Esophagus muscularis mucosa (tissue), 4 donors: ENCODE results near the gene APBA3. TPM values are rescaled to one million over a fixed set of nuclear protein-coding genes. Genes with fewer than 3 reads are reported as not detected.

ENCODE experiments used
- DNase-seq: peaks from one replicate; pipeline ENCODE4 v3.0.0-alpha.2; 2017; ENCODE audit errors: extremely low spot score
- H3K27ac ChIP-seq, 4 donors: fragments of 200-600 bp; sonication (generic); replicated peaks in 1 of 4; 1 replicate in 3 of 4; 2 replicates in 1 of 4; pipeline ENCODE4 v1.5.1; 2016 to 2019; ENCODE audit warnings: mild to moderate bottlenecking in 1 of 4
- H3K27me3 ChIP-seq, 4 donors: fragments of 200-600 bp; sonication (generic); one replicate each; pipeline versions ENCODE4 v1.5.1 to v1.6.0; 2016 to 2019
- H3K36me3 ChIP-seq, 4 donors: fragments of 200-600 bp; sonication (generic); one replicate each; pipeline ENCODE4 v1.5.1; 2016 to 2019
- H3K4me1 ChIP-seq, 4 donors: fragments of 200-600 bp; sonication (generic); one replicate each; pipeline ENCODE4 v1.5.1; 2016 to 2019
- H3K4me3 ChIP-seq, 4 donors: fragments of 200-600 bp; sonication (generic); 1 replicate in 2 of 4; 2 replicates in 2 of 4; pipeline ENCODE4 v1.5.1; 2016 to 2019; ENCODE audit warnings: mild to moderate bottlenecking in 4 of 4, moderate library complexity in 1 of 4
- H3K9me3 ChIP-seq, 4 donors: fragments of 200-600 bp; sonication (generic); 1 replicate in 3 of 4; 2 replicates in 1 of 4; pipeline ENCODE4 v1.5.1; 2016 to 2019
- CTCF ChIP-seq, 3 experiments: fragments of 200-600 bp in 2 of 3; fragments of 450-650 bp in 1 of 3; sonication (generic) in 2 of 3; IDR thresholded peaks; one replicate each; pipeline ENCODE4 v1.5.1; 2017 to 2019; ENCODE audit warnings: antibody characterized with exemption in 3 of 3, mild to moderate bottlenecking in 2 of 3, moderate library complexity in 1 of 3
- EP300 ChIP-seq: sonication (generic); formaldehyde crosslinking; IDR thresholded peaks from one replicate; pipeline ENCODE4 v1.6.1; 2017; ENCODE audit warnings: antibody characterized with exemption
- POLR2A ChIP-seq: fragments of 450-650 bp; IDR thresholded peaks from one replicate; pipeline ENCODE4 v1.6.1; 2017; ENCODE audit warnings: antibody characterized with exemption, moderate library complexity, mild to moderate bottlenecking, low read depth
- POLR2AphosphoS5 ChIP-seq, 2 donors: sonication (generic); formaldehyde crosslinking; IDR thresholded peaks; one replicate each; pipeline ENCODE4 v1.6.1; 2017; ENCODE audit warnings: antibody characterized with exemption in 2 of 2
- WGBS: methylation state at CpG from one replicate; pipeline ENCODE4 v1.1.5; 2018; 5-methylcytosine and 5-hydroxymethylcytosine counted together
- intact Hi-C: fragments of 100-400 bp; cut with DNase I; formaldehyde crosslinking; loops from one replicate; pipeline ENCODE4 v1.15.1; 2023
- total RNA-seq, 4 donors: library from RNA; depleted of rRNA; stranded (reverse); fragments of >200 nt; gene quantifications; one replicate each; pipeline versions ENCODE4 v1.1.0 to v1.2.1, GENCODE V29; 2016

The APBA3 gene
- total RNA-seq, 4 donors from 2014 or later = 13.7 to 40.5 (median 24.4) TPM

GRCh38 chr19:3790941-3791340, 29.4 kb upstream of the APBA3 start:
- TF ChIP-seq POLR2AphosphoS5 (IDR thresholded peaks at IDR 0.05) (no peak), EP300 (no peak), POLR2A (no peak), CTCF (IDR thresholded peaks at IDR 0.05) (no peak)
- Histone ChIP-seq H3K4me3 (no peak overlapping the region), H3K4me1 (peaks cover 1 to 2% (median 2%) of the 10 kb centered on the region in 4 donors), H3K9me3 (no peaks in the 10 kb centered on the region), H3K27ac (no peak overlapping the region), H3K36me3 (no peaks in the 10 kb centered on the region), H3K27me3 (peaks cover 0 to 22% (median 1%) of the 10 kb centered on the region in 4 donors)
- intact Hi-C loops = no loop called here
- 73% methylated on average over 7 of the region's 7 CpGs for WGBS
- DNase-seq = no peak

- H3K36me3 ChIP-seq = no peaks in the 10 kb centered on the region
- peaks cover 0 to 29% (median 8%) of the 10 kb centered on the region in 4 donors for H3K27me3 ChIP-seq
- WGBS = 76% methylated on average over 6 of the region's 6 CpGs
- H3K4me3 ChIP-seq = no peak overlapping the region
- H3K9me3 ChIP-seq = no peaks in the 10 kb centered on the region
- no peak overlapping the region for H3K27ac ChIP-seq
- peaks cover 5 to 9% (median 8%) of the 10 kb centered on the region in 4 donors for H3K4me1 ChIP-seq
- intact Hi-C loops = no loop called here
- TF ChIP-seq POLR2A (no peak), EP300 (no peak), POLR2AphosphoS5 (IDR thresholded peaks at IDR 0.05) (no peak), CTCF (IDR thresholded peaks at IDR 0.05) (no peak)
- DNase-seq = no peak
Measured at GRCh38 chr19:3790209-3790734, 28.8 kb upstream of the APBA3 start.

- H3K4me3 ChIP-seq = no peak overlapping the region
- H3K36me3 ChIP-seq = no peaks in the 10 kb centered on the region
- no peak overlapping the region for H3K27ac ChIP-seq
- peaks cover 5 to 14% (median 9%) of the 10 kb centered on the region in 4 donors for H3K4me1 ChIP-seq
- H3K9me3 ChIP-seq = no peaks in the 10 kb centered on the region
- WGBS = 42% methylated on average over 13 of the region's 16 CpGs
- TF ChIP-seq CTCF (IDR thresholded peaks at IDR 0.05) = no peak
- TF ChIP-seq EP300 = no peak
- no peak for TF ChIP-seq POLR2AphosphoS5 (IDR thresholded peaks at IDR 0.05)
- TF ChIP-seq POLR2A = no peak
- peaks cover 0 to 39% (median 10%) of the 10 kb centered on the region in 4 donors for H3K27me3 ChIP-seq
- intact Hi-C loops = no loop called here
- no peak for DNase-seq
Measured at GRCh38 chr19:3788996-3789778, 27.7 kb upstream of the APBA3 start.

- peaks cover 0 to 68% (median 14%) of the 10 kb centered on the region in 4 donors for H3K27me3 ChIP-seq
- TF ChIP-seq CTCF (IDR thresholded peaks at IDR 0.05) = no peak
- TF ChIP-seq POLR2AphosphoS5 (IDR thresholded peaks at IDR 0.05) = no peak
- TF ChIP-seq POLR2A = no peak
- TF ChIP-seq EP300 = no peak
- 7% methylated on average over 29 of the region's 101 CpGs for WGBS
- intact Hi-C loops = no loop called here
- no peaks in the 10 kb centered on the region for H3K36me3 ChIP-seq
- no peak within 1 kb of the TSS for H3K27ac ChIP-seq
- peaks cover 8 to 20% (median 17%) of the 10 kb centered on the region in 4 donors for H3K9me3 ChIP-seq
- H3K4me3 ChIP-seq = peak within 1 kb of the TSS; percentile 20 to 44 (median 38)
- H3K4me1 ChIP-seq = peaks cover 5 to 14% (median 9%) of the 10 kb centered on the region in 4 donors
- DNase-seq = no peak
Measured at GRCh38 chr19:3785938-3786824, 24.7 kb upstream of the APBA3 start, which contains the start of gene MATK. MATK (minus strand) TSS chr19:3786381; CDS start chr19:3785135, 1,246 bp downstream.
